Measurements from ENCODE around the gene TSPAN2.

The TSPAN2 gene

DNA sequence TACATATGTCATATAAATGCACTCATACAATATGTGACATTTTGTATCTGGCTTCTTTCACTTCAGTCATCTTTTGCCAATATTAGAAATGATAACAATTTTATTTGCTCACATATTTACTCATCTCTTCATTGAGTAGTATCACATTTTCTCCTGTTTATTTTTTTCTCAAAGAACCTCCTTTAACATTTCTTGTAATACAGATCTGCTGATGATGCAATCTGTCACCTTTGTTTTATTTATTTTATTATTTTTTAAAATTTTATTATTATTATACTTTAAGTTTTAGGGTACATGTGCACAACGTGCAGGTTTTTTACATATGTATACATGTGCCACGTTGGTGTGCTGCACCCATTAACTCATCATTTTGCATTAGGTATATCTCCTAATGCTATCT lies 75.5 kb downstream of the TSPAN2 start:
- H3F3A ChIP-seq (ENCODE audit: insufficient read depth, low read length), result no peaks in the 10 kb centered on the region
- no peaks in the 10 kb centered on the region for H4K20me1 ChIP-seq (ENCODE audit: insufficient read depth, low read length)
- no peak overlapping the region for H2AFZ ChIP-seq (ENCODE audit: low read length)
- H3K4me3 ChIP-seq (ENCODE audit: low read length), result no peak overlapping the region
- TF ChIP-seq CTCF (IDR thresholded peaks at IDR 0.05; ENCODE audit: low read length), result no peak
- TF ChIP-seq EZH2 (optimal IDR thresholded peaks at IDR 0.05; ENCODE audit: low read depth, low read length), result no peak
- TF ChIP-seq EZH2phosphoT487 (IDR thresholded peaks at IDR 0.05; ENCODE audit: low read length), result no peak
- no peak overlapping the region for H3K4me2 ChIP-seq (ENCODE audit: low read depth, low read length)
- H3K9me3 ChIP-seq (replicated peaks; ENCODE audit: insufficient read depth, low read length), result no peaks in the 10 kb centered on the region
- H3K9me2 ChIP-seq (replicated peaks; ENCODE audit: insufficient read depth, low read length), result no peaks in the 10 kb centered on the region
- H3K27me3 ChIP-seq (replicated peaks; ENCODE audit: insufficient read depth, low read length), result no peaks in the 10 kb centered on the region
- no peaks in the 10 kb centered on the region for H3K79me2 ChIP-seq (ENCODE audit: low read length)
- H3K9ac ChIP-seq (ENCODE audit: low read length), result no peak overlapping the region
- DNase-seq, result no peak
- H3K27ac ChIP-seq (ENCODE audit: low read length), result no peak overlapping the region
- H3K36me3 ChIP-seq (replicated peaks; ENCODE audit: insufficient read depth, low read length), result no peaks in the 10 kb centered on the region
- no peaks in the 10 kb centered on the region for H3K4me1 ChIP-seq (ENCODE audit: low read length)

GRCh38 chr1:115012434-115012833 lies 76.9 kb downstream of the TSPAN2 start:
- no peak overlapping the region for H3K27ac ChIP-seq (ENCODE audit: low read length)
- H4K20me1 ChIP-seq (ENCODE audit: insufficient read depth, low read length), result no peaks in the 10 kb centered on the region
- no peak overlapping the region for H3K4me3 ChIP-seq (ENCODE audit: low read length)
- H3K9ac ChIP-seq (ENCODE audit: low read length), result no peak overlapping the region
- no peaks in the 10 kb centered on the region for H3F3A ChIP-seq (ENCODE audit: insufficient read depth, low read length)
- no peaks in the 10 kb centered on the region for H3K79me2 ChIP-seq (ENCODE audit: low read length)
- no peaks in the 10 kb centered on the region for H3K36me3 ChIP-seq (replicated peaks; ENCODE audit: insufficient read depth, low read length)
- H3K4me1 ChIP-seq (ENCODE audit: low read length), result no peaks in the 10 kb centered on the region
- no peaks in the 10 kb centered on the region for H3K9me2 ChIP-seq (replicated peaks; ENCODE audit: insufficient read depth, low read length)
- no peak for DNase-seq
- H3K27me3 ChIP-seq (replicated peaks; ENCODE audit: insufficient read depth, low read length), result no peaks in the 10 kb centered on the region
- H2AFZ ChIP-seq (ENCODE audit: low read length), result no peak overlapping the region
- no peaks in the 10 kb centered on the region for H3K9me3 ChIP-seq (replicated peaks; ENCODE audit: insufficient read depth, low read length)
- TF ChIP-seq EZH2phosphoT487 (IDR thresholded peaks at IDR 0.05; ENCODE audit: low read length) (no peak), EZH2 (optimal IDR thresholded peaks at IDR 0.05; ENCODE audit: low read depth, low read length) (no peak), CTCF (IDR thresholded peaks at IDR 0.05; ENCODE audit: low read length) (no peak)
- no peak overlapping the region for H3K4me2 ChIP-seq (ENCODE audit: low read depth, low read length)

GRCh38 chr1:115012006-115012405 lies 77.3 kb downstream of the TSPAN2 start:
- DNase-seq, result no peak
- no peak overlapping the region for H2AFZ ChIP-seq (ENCODE audit: low read length)
- H3K9me3 ChIP-seq (replicated peaks; ENCODE audit: insufficient read depth, low read length), result no peaks in the 10 kb centered on the region
- no peaks in the 10 kb centered on the region for H3F3A ChIP-seq (ENCODE audit: insufficient read depth, low read length)
- no peak overlapping the region for H3K9ac ChIP-seq (ENCODE audit: low read length)
- no peaks in the 10 kb centered on the region for H3K9me2 ChIP-seq (replicated peaks; ENCODE audit: insufficient read depth, low read length)
- H4K20me1 ChIP-seq (ENCODE audit: insufficient read depth, low read length), result no peaks in the 10 kb centered on the region
- no peaks in the 10 kb centered on the region for H3K79me2 ChIP-seq (ENCODE audit: low read length)
- no peaks in the 10 kb centered on the region for H3K27me3 ChIP-seq (replicated peaks; ENCODE audit: insufficient read depth, low read length)
- no peaks in the 10 kb centered on the region for H3K36me3 ChIP-seq (replicated peaks; ENCODE audit: insufficient read depth, low read length)
- no peak overlapping the region for H3K27ac ChIP-seq (ENCODE audit: low read length)
- H3K4me1 ChIP-seq (ENCODE audit: low read length), result no peaks in the 10 kb centered on the region
- H3K4me3 ChIP-seq (ENCODE audit: low read length), result no peak overlapping the region
- TF ChIP-seq EZH2 (optimal IDR thresholded peaks at IDR 0.05; ENCODE audit: low read depth, low read length) (no peak), CTCF (IDR thresholded peaks at IDR 0.05; ENCODE audit: low read length) (no peak), EZH2phosphoT487 (IDR thresholded peaks at IDR 0.05; ENCODE audit: low read length) (no peak)
- H3K4me2 ChIP-seq (ENCODE audit: low read depth, low read length), result no peak overlapping the region
